B cell (primary cell): ENCODE results near the gene MAP2K1. TPM values are rescaled to one million over a fixed set of nuclear protein-coding genes. Genes with fewer than 3 reads are reported as not detected.

Source experiments
- ATAC-seq: fragments of 200-7000 bp; cut with Tn5 transposase; one replicate; pipeline ENCODE4 v1.10.0; 2021; ENCODE audit warnings: low read depth, mild to moderate bottlenecking, moderate number of reproducible peaks, moderate library complexity
- CTCF ChIA-PET: fragments of 350-600 bp; sonication (Branson Sonifier 250); formaldehyde crosslinking; loops from one replicate; lab custom pipeline; 2021; ENCODE audit warnings: antibody characterized with exemption, inconsistent platforms; lab: Charles Lee
- POLR2A ChIA-PET: fragments of 350-600 bp; sonication (Branson Sonifier 250); formaldehyde crosslinking; loops from one replicate; lab custom pipeline; 2021; ENCODE audit warnings: antibody characterized with exemption; lab: Charles Lee
- DNase-seq: peaks from one replicate; pipeline ENCODE4 v3.0.0; 2013
- H2AFZ ChIP-seq: 2 replicates; pipeline ENCODE4 v1.6.1; 2012; ENCODE audit warnings: mild to moderate bottlenecking, low read depth, low read length; ENCODE audit not compliant: insufficient read depth, poor library complexity, severe bottlenecking
- H3K27ac ChIP-seq, 2 donors: 1 replicate in 1 of 2; 2 replicates in 1 of 2; pipeline ENCODE4 v1.5.1; 2012 to 2013; ENCODE audit warnings: low read length in 2 of 2, mild to moderate bottlenecking in 2 of 2, moderate library complexity in 1 of 2
- H3K27me3 ChIP-seq, 4 experiments: fragments of 200-600 bp in 1 of 4; sonication (generic) in 1 of 4; replicated peaks in 1 of 4; 1 replicate in 2 of 4; 2 replicates in 2 of 4; pipeline versions ENCODE4 v1.6.1 to v1.7.0; 2013 to 2016; ENCODE audit warnings: low read length in 3 of 4, mild to moderate bottlenecking in 2 of 4, mixed read lengths in 1 of 4, moderate library complexity in 1 of 4; ENCODE audit not compliant: insufficient read depth in 4 of 4, control insufficient read depth in 3 of 4; ENCODE audit errors: control extremely low read depth in 1 of 4
- H3K36me3 ChIP-seq, 2 experiments: replicated peaks in 1 of 2; 1 replicate in 1 of 2; 2 replicates in 1 of 2; pipeline versions ENCODE4 v1.6.1 to v1.7.1; 2013; ENCODE audit warnings: low read length in 1 of 2; ENCODE audit not compliant: insufficient read depth in 2 of 2, control insufficient read depth in 1 of 2; ENCODE audit errors: control extremely low read depth in 1 of 2, extremely low read depth in 1 of 2
- H3K4me1 ChIP-seq, 2 donors: fragments of 200-600 bp in 1 of 2; sonication (generic) in 1 of 2; 1 replicate in 1 of 2; 2 replicates in 1 of 2; pipeline versions ENCODE4 v1.5.1 to v1.6.1; 2013 to 2017; ENCODE audit warnings: low read length in 2 of 2; ENCODE audit not compliant: control insufficient read depth in 2 of 2, insufficient read depth in 2 of 2
- H3K4me2 ChIP-seq: replicated peaks from 2 replicates; pipeline ENCODE3; 2012; ENCODE audit warnings: mild to moderate bottlenecking, low read depth, low read length; ENCODE audit not compliant: poor library complexity, severe bottlenecking
- H3K4me3 ChIP-seq, 5 experiments: fragments of 200-600 bp in 1 of 5; sonication (generic) in 1 of 5; 1 replicate in 3 of 5; 2 replicates in 2 of 5; pipeline versions ENCODE4 v1.5.1 to v1.7.0; 2011 to 2016; ENCODE audit warnings: low read length in 4 of 5, mild to moderate bottlenecking in 4 of 5, low read depth in 2 of 5, control low read depth in 1 of 5, moderate library complexity in 1 of 5; ENCODE audit not compliant: insufficient read depth in 1 of 5; ENCODE audit errors: control extremely low read depth in 1 of 5, extremely low read depth in 1 of 5
- H3K79me2 ChIP-seq: fragments of 200-600 bp; sonication (generic); one replicate; pipeline ENCODE4 v1.6.0; 2016; ENCODE audit warnings: low read length; ENCODE audit not compliant: control insufficient read depth, insufficient read depth
- H3K9ac ChIP-seq: fragments of 200-600 bp; sonication (generic); 2 replicates; pipeline ENCODE4 v1.6.1; 2017; ENCODE audit warnings: mild to moderate bottlenecking, low read length, moderate library complexity
- H3K9me3 ChIP-seq, 3 donors: one replicate each; pipeline versions ENCODE4 v1.6.1 to v1.7.1; 2013; ENCODE audit warnings: low read length in 2 of 3; ENCODE audit not compliant: control insufficient read depth in 2 of 3, insufficient read depth in 1 of 3; ENCODE audit errors: control extremely low read depth in 1 of 3
- H4K20me1 ChIP-seq: 2 replicates; pipeline ENCODE4 v1.6.0; 2012; ENCODE audit warnings: mild to moderate bottlenecking, low read length; ENCODE audit not compliant: insufficient read depth, control insufficient read depth, poor library complexity, severe bottlenecking
- H3K27ac Mint-ChIP-seq: one replicate; pipeline ENCODE4 v1.8.0; 2021; ENCODE audit warnings: mixed read lengths
- H3K27me3 Mint-ChIP-seq: one replicate; pipeline ENCODE4 v1.8.0; 2021; ENCODE audit warnings: mixed read lengths
- H3K4me1 Mint-ChIP-seq: one replicate; pipeline ENCODE4 v1.8.0; 2021; ENCODE audit warnings: mixed read lengths
- H3K4me3 Mint-ChIP-seq: one replicate; pipeline ENCODE4 v1.8.0; 2021; ENCODE audit warnings: mixed read lengths
- H3K9me3 Mint-ChIP-seq: one replicate; pipeline ENCODE4 v1.8.0; 2022; ENCODE audit warnings: mixed read lengths; ENCODE audit not compliant: insufficient read depth
- CTCF ChIP-seq: fragments of 200-600 bp; IDR thresholded peaks from one replicate; pipeline ENCODE4 v1.8.0; 2022; ENCODE audit warnings: antibody characterized with exemption, mild to moderate bottlenecking
- EZH2 ChIP-seq: IDR thresholded peaks from 2 replicates; pipeline ENCODE4 v1.6.1; 2012; ENCODE audit warnings: borderline replicate concordance, low read depth, mild to moderate bottlenecking, moderate library complexity, low read length; ENCODE audit not compliant: insufficient read depth, poor library complexity, severe bottlenecking
- WGBS: methylation state at CpG from one replicate; pipeline ENCODE4 v1.1.5; 2013; ENCODE audit warnings: missing lambda C conversion rate; ENCODE audit not compliant: insufficient coverage; 5-methylcytosine and 5-hydroxymethylcytosine counted together
- intact Hi-C: fragments of 100-400 bp; cut with micrococcal nuclease; formaldehyde crosslinking; loops from one replicate; pipeline ENCODE4 v1.10.0; 2022
- polyA plus RNA-seq: library from polyadenylated mRNA; depleted of rRNA; stranded (reverse); fragments of >200 nt; gene quantifications from 2 replicates; pipeline ENCODE4 v1.2.3, GENCODE V29; 2012
- total RNA-seq, 2 donors: library from RNA; stranded (reverse); fragments of 120-200 nt in 1 of 2; gene quantifications; 1 replicate in 1 of 2; 2 replicates in 1 of 2; pipeline versions ENCODE4 v1.2.3 to v1.2.4, GENCODE V29; 2013 to 2022

The MAP2K1 gene
- total and polyA plus RNA-seq, 2 donors (not counting 1 experiment from before 2014, with no cell fraction given) = 21.6 to 52.3 TPM

- H3K9ac ChIP-seq = no peak overlapping the region
- H2AFZ ChIP-seq = no peak overlapping the region
- H3K27me3 ChIP-seq = no peaks in the 10 kb centered on the region
- Mint-ChIP-seq H3K4me1 (peaks cover 9% of the 10 kb centered on the region), H3K4me3 (no peak overlapping the region), H3K27me3 (no peaks in the 10 kb centered on the region), H3K27ac (peak overlapping the region; percentile 54), H3K9me3 (no peaks in the 10 kb centered on the region)
- H3K4me2 ChIP-seq = no peak overlapping the region
- no peaks in the 10 kb centered on the region for H3K9me3 ChIP-seq
- POLR2A ChIA-PET = no interaction called here
- 100% methylated on average over 2 of the region's 2 CpGs for WGBS
- ATAC-seq = no peak
- peaks cover 4 to 9% of the 10 kb centered on the region in 2 donors for H3K4me1 ChIP-seq
- H4K20me1 ChIP-seq = no peaks in the 10 kb centered on the region
- H3K4me3 ChIP-seq = no peak overlapping the region
- intact Hi-C loops = no loop called here
- H3K79me2 ChIP-seq = no peaks in the 10 kb centered on the region
- H3K36me3 ChIP-seq = peaks cover 0 to 11% of the 10 kb centered on the region in 2 experiments
- CTCF ChIA-PET = no interaction called here
- TF ChIP-seq CTCF = no peak
- no peak for TF ChIP-seq EZH2
- DNase-seq = no peak
- H3K27ac ChIP-seq = no peak overlapping the region
These were observed 90.3 kb downstream of the MAP2K1 start for GRCh38 chr15:66477011-66477410.

GRCh38 chr15:66480267-66480666, 93.6 kb downstream of the MAP2K1 start:
- no peak for ATAC-seq
- Histone ChIP-seq H3K4me2 (no peak overlapping the region), H3K27ac (no peak overlapping the region), H2AFZ (no peak overlapping the region), H3K4me3 (no peak overlapping the region), H3K9me3 (no peaks in the 10 kb centered on the region), H3K79me2 (no peaks in the 10 kb centered on the region), H3K36me3 (peaks cover 0 to 28% of the 10 kb centered on the region in 2 experiments), H4K20me1 (no peaks in the 10 kb centered on the region), H3K9ac (no peak overlapping the region), H3K4me1 (no peaks in the 10 kb centered on the region), H3K27me3 (no peaks in the 10 kb centered on the region)
- Mint-ChIP-seq H3K27me3 (no peaks in the 10 kb centered on the region), H3K4me1 (no peaks in the 10 kb centered on the region), H3K9me3 (no peaks in the 10 kb centered on the region), H3K4me3 (no peak overlapping the region), H3K27ac (no peak overlapping the region)
- POLR2A ChIA-PET = no interaction called here
- intact Hi-C loops = no loop called here
- TF ChIP-seq CTCF = no peak
- TF ChIP-seq EZH2 = no peak
- CTCF ChIA-PET = no interaction called here
- DNase-seq = no peak
- 100% methylated on average over 1 of the region's 6 CpGs for WGBS
